B cell (primary cell): ENCODE data around the gene FMN2. TPM values are rescaled to one million over a fixed set of nuclear protein-coding genes. Genes with fewer than 3 reads are reported as not detected.

Experiments
- ATAC-seq: fragments of 200-7000 bp; cut with Tn5 transposase; one replicate; pipeline ENCODE4 v1.10.0; 2021; ENCODE audit warnings: low read depth, mild to moderate bottlenecking, moderate number of reproducible peaks, moderate library complexity
- CTCF ChIA-PET: fragments of 350-600 bp; sonication (Branson Sonifier 250); formaldehyde crosslinking; loops from one replicate; lab custom pipeline; 2021; ENCODE audit warnings: antibody characterized with exemption, inconsistent platforms; lab: Charles Lee
- POLR2A ChIA-PET: fragments of 350-600 bp; sonication (Branson Sonifier 250); formaldehyde crosslinking; loops from one replicate; lab custom pipeline; 2021; ENCODE audit warnings: antibody characterized with exemption; lab: Charles Lee
- DNase-seq: peaks from one replicate; pipeline ENCODE4 v3.0.0; 2013
- H2AFZ ChIP-seq: 2 replicates; pipeline ENCODE4 v1.6.1; 2012; ENCODE audit warnings: mild to moderate bottlenecking, low read depth, low read length; ENCODE audit not compliant: insufficient read depth, poor library complexity, severe bottlenecking
- H3K27ac ChIP-seq, 2 donors: 1 replicate in 1 of 2; 2 replicates in 1 of 2; pipeline ENCODE4 v1.5.1; 2012 to 2013; ENCODE audit warnings: low read length in 2 of 2, mild to moderate bottlenecking in 2 of 2, moderate library complexity in 1 of 2
- H3K27me3 ChIP-seq, 4 experiments: fragments of 200-600 bp in 1 of 4; sonication (generic) in 1 of 4; replicated peaks in 1 of 4; 1 replicate in 2 of 4; 2 replicates in 2 of 4; pipeline versions ENCODE4 v1.6.1 to v1.7.0; 2013 to 2016; ENCODE audit warnings: low read length in 3 of 4, mild to moderate bottlenecking in 2 of 4, mixed read lengths in 1 of 4, moderate library complexity in 1 of 4; ENCODE audit not compliant: insufficient read depth in 4 of 4, control insufficient read depth in 3 of 4; ENCODE audit errors: control extremely low read depth in 1 of 4
- H3K36me3 ChIP-seq, 2 experiments: replicated peaks in 1 of 2; 1 replicate in 1 of 2; 2 replicates in 1 of 2; pipeline versions ENCODE4 v1.6.1 to v1.7.1; 2013; ENCODE audit warnings: low read length in 1 of 2; ENCODE audit not compliant: insufficient read depth in 2 of 2, control insufficient read depth in 1 of 2; ENCODE audit errors: control extremely low read depth in 1 of 2, extremely low read depth in 1 of 2
- H3K4me1 ChIP-seq, 2 donors: fragments of 200-600 bp in 1 of 2; sonication (generic) in 1 of 2; 1 replicate in 1 of 2; 2 replicates in 1 of 2; pipeline versions ENCODE4 v1.5.1 to v1.6.1; 2013 to 2017; ENCODE audit warnings: low read length in 2 of 2; ENCODE audit not compliant: control insufficient read depth in 2 of 2, insufficient read depth in 2 of 2
- H3K4me2 ChIP-seq: replicated peaks from 2 replicates; pipeline ENCODE3; 2012; ENCODE audit warnings: mild to moderate bottlenecking, low read depth, low read length; ENCODE audit not compliant: poor library complexity, severe bottlenecking
- H3K4me3 ChIP-seq, 5 experiments: fragments of 200-600 bp in 1 of 5; sonication (generic) in 1 of 5; 1 replicate in 3 of 5; 2 replicates in 2 of 5; pipeline versions ENCODE4 v1.5.1 to v1.7.0; 2011 to 2016; ENCODE audit warnings: low read length in 4 of 5, mild to moderate bottlenecking in 4 of 5, low read depth in 2 of 5, control low read depth in 1 of 5, moderate library complexity in 1 of 5; ENCODE audit not compliant: insufficient read depth in 1 of 5; ENCODE audit errors: control extremely low read depth in 1 of 5, extremely low read depth in 1 of 5
- H3K79me2 ChIP-seq: fragments of 200-600 bp; sonication (generic); one replicate; pipeline ENCODE4 v1.6.0; 2016; ENCODE audit warnings: low read length; ENCODE audit not compliant: control insufficient read depth, insufficient read depth
- H3K9ac ChIP-seq: fragments of 200-600 bp; sonication (generic); 2 replicates; pipeline ENCODE4 v1.6.1; 2017; ENCODE audit warnings: mild to moderate bottlenecking, low read length, moderate library complexity
- H3K9me3 ChIP-seq, 3 donors: one replicate each; pipeline versions ENCODE4 v1.6.1 to v1.7.1; 2013; ENCODE audit warnings: low read length in 2 of 3; ENCODE audit not compliant: control insufficient read depth in 2 of 3, insufficient read depth in 1 of 3; ENCODE audit errors: control extremely low read depth in 1 of 3
- H4K20me1 ChIP-seq: 2 replicates; pipeline ENCODE4 v1.6.0; 2012; ENCODE audit warnings: mild to moderate bottlenecking, low read length; ENCODE audit not compliant: insufficient read depth, control insufficient read depth, poor library complexity, severe bottlenecking
- H3K27ac Mint-ChIP-seq: one replicate; pipeline ENCODE4 v1.8.0; 2021; ENCODE audit warnings: mixed read lengths
- H3K27me3 Mint-ChIP-seq: one replicate; pipeline ENCODE4 v1.8.0; 2021; ENCODE audit warnings: mixed read lengths
- H3K4me1 Mint-ChIP-seq: one replicate; pipeline ENCODE4 v1.8.0; 2021; ENCODE audit warnings: mixed read lengths
- H3K4me3 Mint-ChIP-seq: one replicate; pipeline ENCODE4 v1.8.0; 2021; ENCODE audit warnings: mixed read lengths
- H3K9me3 Mint-ChIP-seq: one replicate; pipeline ENCODE4 v1.8.0; 2022; ENCODE audit warnings: mixed read lengths; ENCODE audit not compliant: insufficient read depth
- EZH2 ChIP-seq: IDR thresholded peaks from 2 replicates; pipeline ENCODE4 v1.6.1; 2012; ENCODE audit warnings: borderline replicate concordance, low read depth, mild to moderate bottlenecking, moderate library complexity, low read length; ENCODE audit not compliant: insufficient read depth, poor library complexity, severe bottlenecking
- WGBS: methylation state at CpG from one replicate; pipeline ENCODE4 v1.1.5; 2013; ENCODE audit warnings: missing lambda C conversion rate; ENCODE audit not compliant: insufficient coverage; 5-methylcytosine and 5-hydroxymethylcytosine counted together
- intact Hi-C: fragments of 100-400 bp; cut with micrococcal nuclease; formaldehyde crosslinking; loops from one replicate; pipeline ENCODE4 v1.10.0; 2022
- polyA plus RNA-seq: library from polyadenylated mRNA; depleted of rRNA; stranded (reverse); fragments of >200 nt; gene quantifications from 2 replicates; pipeline ENCODE4 v1.2.3, GENCODE V29; 2012
- total RNA-seq, 2 donors: library from RNA; stranded (reverse); fragments of 120-200 nt in 1 of 2; gene quantifications; 1 replicate in 1 of 2; 2 replicates in 1 of 2; pipeline versions ENCODE4 v1.2.3 to v1.2.4, GENCODE V29; 2013 to 2022
- TF ChIP-seq, protein P1 (sequence below): fragments of 200-600 bp; IDR thresholded peaks from one replicate; pipeline ENCODE4 v1.8.0; 2022; ENCODE audit warnings: antibody characterized with exemption, mild to moderate bottlenecking

FMN2 gene
- total and polyA plus RNA-seq, 2 donors (not counting 1 experiment from before 2014, with no cell fraction given) = not detected

DNA sequence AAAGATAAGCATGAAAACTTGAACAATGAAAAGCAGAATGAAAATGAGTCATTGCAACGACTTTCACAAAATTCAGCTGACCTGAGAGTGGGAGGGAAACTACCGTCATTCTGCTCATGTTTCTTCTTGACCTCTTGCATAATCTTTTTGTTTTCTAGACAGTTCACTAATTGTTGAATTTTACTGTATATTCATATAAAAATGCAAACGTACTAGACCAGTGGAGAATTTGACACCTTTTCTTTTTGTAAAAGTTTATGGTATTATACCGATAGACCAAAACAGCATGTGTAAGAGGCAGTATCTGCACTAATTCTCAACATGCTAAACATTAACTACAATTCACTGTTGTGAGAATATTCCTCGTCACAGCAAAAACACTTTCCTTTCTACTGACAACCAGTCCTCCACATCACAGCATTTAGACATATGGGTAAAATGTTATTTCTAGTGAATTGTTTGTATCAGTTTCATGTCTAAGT is 382.5 kb downstream of the FMN2 start:
- ATAC-seq = no peak
- ChIA-PET POLR2A (no interaction called here), CTCF (no interaction called here)
- WGBS = no CpG with 5 or more reads among the region's 5 CpGs
- H2AFZ ChIP-seq = no peak overlapping the region
- DNase-seq = no peak
- no peaks in the 10 kb centered on the region for H3K79me2 ChIP-seq
- no peak overlapping the region for H3K27ac Mint-ChIP-seq
- no peaks in the 10 kb centered on the region for H3K4me1 Mint-ChIP-seq
- H3K4me2 ChIP-seq = no peak overlapping the region
- H3K9me3 ChIP-seq = no peaks in the 10 kb centered on the region
- no peaks in the 10 kb centered on the region for H3K27me3 Mint-ChIP-seq
- H4K20me1 ChIP-seq = no peaks in the 10 kb centered on the region
- H3K36me3 ChIP-seq = no peaks in the 10 kb centered on the region
- H3K9me3 Mint-ChIP-seq = no peaks in the 10 kb centered on the region
- no peak overlapping the region for H3K4me3 Mint-ChIP-seq
- H3K27ac ChIP-seq = no peak overlapping the region
- TF ChIP-seq EZH2 = no peak
- TF ChIP-seq, protein P1, sequence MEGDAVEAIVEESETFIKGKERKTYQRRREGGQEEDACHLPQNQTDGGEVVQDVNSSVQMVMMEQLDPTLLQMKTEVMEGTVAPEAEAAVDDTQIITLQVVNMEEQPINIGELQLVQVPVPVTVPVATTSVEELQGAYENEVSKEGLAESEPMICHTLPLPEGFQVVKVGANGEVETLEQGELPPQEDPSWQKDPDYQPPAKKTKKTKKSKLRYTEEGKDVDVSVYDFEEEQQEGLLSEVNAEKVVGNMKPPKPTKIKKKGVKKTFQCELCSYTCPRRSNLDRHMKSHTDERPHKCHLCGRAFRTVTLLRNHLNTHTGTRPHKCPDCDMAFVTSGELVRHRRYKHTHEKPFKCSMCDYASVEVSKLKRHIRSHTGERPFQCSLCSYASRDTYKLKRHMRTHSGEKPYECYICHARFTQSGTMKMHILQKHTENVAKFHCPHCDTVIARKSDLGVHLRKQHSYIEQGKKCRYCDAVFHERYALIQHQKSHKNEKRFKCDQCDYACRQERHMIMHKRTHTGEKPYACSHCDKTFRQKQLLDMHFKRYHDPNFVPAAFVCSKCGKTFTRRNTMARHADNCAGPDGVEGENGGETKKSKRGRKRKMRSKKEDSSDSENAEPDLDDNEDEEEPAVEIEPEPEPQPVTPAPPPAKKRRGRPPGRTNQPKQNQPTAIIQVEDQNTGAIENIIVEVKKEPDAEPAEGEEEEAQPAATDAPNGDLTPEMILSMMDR = no peak
- no peaks in the 10 kb centered on the region for H3K27me3 ChIP-seq
- H3K4me3 ChIP-seq = no peak overlapping the region
- no peaks in the 10 kb centered on the region for H3K4me1 ChIP-seq
- no peak overlapping the region for H3K9ac ChIP-seq
- intact Hi-C loops = no loop called here

DNA sequence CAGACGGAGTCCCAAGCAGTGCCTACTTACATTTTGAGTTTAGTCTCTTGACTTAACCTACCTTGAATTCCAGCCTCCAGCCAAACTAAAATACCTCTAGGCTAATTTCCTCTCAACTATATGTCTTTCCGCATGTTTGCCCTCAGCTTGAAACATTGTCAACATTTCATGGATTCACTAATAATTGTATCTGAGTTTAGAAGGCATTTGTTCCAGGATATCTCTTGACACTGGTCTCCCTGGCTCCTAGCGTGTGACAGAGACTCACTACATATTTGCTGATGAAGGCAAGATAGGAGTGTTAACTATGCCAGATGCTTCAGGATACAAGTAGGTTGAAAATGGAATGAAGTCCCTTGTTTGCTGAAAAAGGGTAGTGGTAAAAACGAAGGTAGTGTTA is 384.1 kb downstream of the FMN2 start:
- Histone ChIP-seq H2AFZ (no peak overlapping the region), H3K27me3 (no peaks in the 10 kb centered on the region), H4K20me1 (no peaks in the 10 kb centered on the region), H3K9me3 (no peaks in the 10 kb centered on the region), H3K36me3 (no peaks in the 10 kb centered on the region), H3K79me2 (no peaks in the 10 kb centered on the region), H3K4me1 (no peaks in the 10 kb centered on the region), H3K4me3 (no peak overlapping the region), H3K27ac (no peak overlapping the region), H3K9ac (no peak overlapping the region), H3K4me2 (no peak overlapping the region)
- DNase-seq (no peak), ATAC-seq (no peak)
- 78% methylated on average over 1 of the region's 4 CpGs for WGBS
- Mint-ChIP-seq H3K4me3 (no peak overlapping the region), H3K4me1 (no peaks in the 10 kb centered on the region), H3K27ac (no peak overlapping the region), H3K27me3 (no peaks in the 10 kb centered on the region), H3K9me3 (no peaks in the 10 kb centered on the region)
- no peak for TF ChIP-seq EZH2
- TF ChIP-seq, protein P1 = no peak
- POLR2A ChIA-PET = no interaction called here
- CTCF ChIA-PET = no interaction called here
- intact Hi-C loops = no loop called here
